ENCODE results near the gene APLP2.

- TF ChIP-seq CTCF (IDR thresholded peaks at IDR 0.05), result no peak
- no peak for TF ChIP-seq POLR2AphosphoS5 (IDR thresholded peaks at IDR 0.05)
- no peak for TF ChIP-seq POLR2A (IDR thresholded peaks at IDR 0.05)
- no peak for TF ChIP-seq EP300 (IDR thresholded peaks at IDR 0.05)
Measured at GRCh38 chr11:130179396-130180306, 110.0 kb downstream of the APLP2 start.
